HG02970 (cell line): Measurements from ENCODE around the gene CYSLTR1.
"Not testable (repeated sequence)": the region's sequence is repeated elsewhere in the genome, so short reads cannot be mapped to it uniquely, and the experiment has no call there.

Experiments
- ATAC-seq: cut with Tn5 transposase; IDR thresholded peaks from one replicate; pipeline ENCODE4 v1.9.1; 2021; ENCODE audit warnings: mild to moderate bottlenecking, moderate library complexity, moderate number of reproducible peaks; ENCODE audit not compliant: unreplicated experiment, low FRiP score

CYSLTR1 gene, protein sequence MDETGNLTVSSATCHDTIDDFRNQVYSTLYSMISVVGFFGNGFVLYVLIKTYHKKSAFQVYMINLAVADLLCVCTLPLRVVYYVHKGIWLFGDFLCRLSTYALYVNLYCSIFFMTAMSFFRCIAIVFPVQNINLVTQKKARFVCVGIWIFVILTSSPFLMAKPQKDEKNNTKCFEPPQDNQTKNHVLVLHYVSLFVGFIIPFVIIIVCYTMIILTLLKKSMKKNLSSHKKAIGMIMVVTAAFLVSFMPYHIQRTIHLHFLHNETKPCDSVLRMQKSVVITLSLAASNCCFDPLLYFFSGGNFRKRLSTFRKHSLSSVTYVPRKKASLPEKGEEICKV

DNA sequence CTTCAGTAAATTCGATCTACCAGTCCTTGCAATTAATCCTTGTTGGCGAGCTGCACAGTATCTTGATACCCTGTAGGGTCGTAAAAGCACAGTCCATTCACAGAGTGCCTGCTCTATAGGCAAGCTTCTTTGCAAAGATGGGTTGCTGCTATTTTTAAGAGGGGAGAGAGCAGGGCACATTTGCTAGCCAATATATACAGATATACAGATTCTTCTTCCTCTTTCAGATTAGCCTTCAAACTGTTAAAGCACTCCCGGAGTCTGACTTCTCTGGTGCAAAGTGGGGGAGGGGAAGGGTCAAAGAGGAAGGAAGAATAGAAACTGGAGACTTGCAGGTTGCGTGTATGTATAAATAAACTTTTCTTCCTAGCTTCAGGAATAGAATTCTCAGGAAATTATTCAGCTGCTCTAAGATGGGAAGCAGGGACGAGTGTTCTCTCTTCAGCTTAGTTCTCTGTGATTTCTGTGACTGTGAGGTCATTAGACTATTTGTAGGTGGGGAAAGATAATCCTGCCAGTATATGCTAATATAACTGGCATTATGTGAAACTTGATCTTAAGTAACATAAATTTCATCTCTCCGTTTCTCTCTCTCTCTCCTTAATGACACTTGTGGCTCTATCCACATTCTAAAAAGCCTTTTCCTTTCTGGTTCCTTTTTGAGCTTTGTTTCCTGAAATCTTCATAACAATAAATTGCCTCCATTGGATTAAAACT is at the start of gene CYSLTR1:
Gene CYSLTR1 (minus strand): TSS at position 242 of the 717 bp plus-strand sequence. CDS start 53,865 bp downstream, outside the sequence.
- ATAC-seq = peak; percentile 46

- no peak for ATAC-seq
Measured at GRCh38 chrX:78377186-78377585, 49.8 kb upstream of the CYSLTR1 start.

- no peak for ATAC-seq
Measured at GRCh38 chrX:78375894-78376293, 48.5 kb upstream of the CYSLTR1 start.

DNA sequence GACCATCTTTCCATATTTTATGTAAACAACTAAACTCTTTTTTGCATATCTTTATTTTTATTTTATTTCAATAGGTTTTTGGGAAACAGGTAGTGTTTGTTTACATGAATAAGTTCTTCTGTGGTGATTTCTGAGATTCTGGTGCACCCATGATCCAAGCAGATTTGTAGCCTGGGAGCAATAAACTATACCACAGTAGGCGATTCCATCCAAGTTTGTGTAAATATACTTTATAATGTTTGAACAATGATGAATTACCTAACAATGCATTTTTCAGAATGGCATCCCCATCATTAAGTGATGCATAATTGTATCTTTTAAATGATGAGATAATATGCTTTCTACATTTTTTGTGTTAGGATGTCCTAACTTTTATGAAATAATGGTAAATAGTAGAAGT is 39.2 kb upstream of the CYSLTR1 start:
- ATAC-seq = no peak

- ATAC-seq = no peak
Measured at GRCh38 chrX:78357342-78358055, 30.1 kb upstream of the CYSLTR1 start.

- ATAC-seq = no peak
Measured at GRCh38 chrX:78333521-78333920, 6.1 kb upstream of the CYSLTR1 start.

- ATAC-seq = no peak
Measured at GRCh38 chrX:78331708-78332107, 4.3 kb upstream of the CYSLTR1 start.

GRCh38 chrX:78330540-78330939 is 3.1 kb upstream of the CYSLTR1 start:
- no peak for ATAC-seq

DNA sequence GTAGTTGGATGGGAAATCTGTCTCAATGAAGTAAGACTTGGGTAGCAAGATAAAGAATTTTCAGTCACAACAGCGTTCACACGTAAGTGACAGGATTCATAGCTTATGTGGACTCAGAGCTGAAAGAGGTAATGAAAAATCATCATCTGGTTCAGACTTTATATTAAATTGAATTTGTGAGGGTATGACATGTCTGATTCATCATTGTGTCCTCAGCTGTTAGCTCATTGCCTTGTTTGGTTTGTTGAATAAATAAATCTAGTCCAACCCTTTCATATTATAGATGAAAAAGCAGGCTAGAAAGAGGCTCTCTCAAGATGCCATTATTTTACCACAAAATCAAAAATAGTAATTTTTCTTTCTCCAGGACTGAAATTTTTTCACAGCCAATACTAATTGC is 2.7 kb upstream of the CYSLTR1 start:
- no peak for ATAC-seq

DNA sequence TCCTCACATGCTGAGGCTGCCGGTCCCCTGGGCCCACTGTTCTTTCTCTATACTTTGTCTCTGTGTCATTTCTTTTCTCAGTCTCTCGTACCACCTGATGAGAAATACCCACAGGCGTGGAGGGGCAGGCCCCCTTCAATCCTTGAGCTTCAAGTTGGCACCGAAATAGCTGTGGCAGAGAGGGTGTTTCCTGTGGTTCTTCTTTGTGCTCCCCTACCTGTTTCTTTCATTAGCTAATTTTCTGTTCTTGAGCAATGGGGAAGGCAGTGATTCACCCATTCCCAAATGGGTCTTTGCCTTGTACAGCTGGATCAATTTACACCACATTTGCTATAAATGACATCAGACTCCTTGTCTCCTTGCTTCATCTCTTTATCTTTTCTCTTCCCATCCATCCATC is 2.1 kb upstream of the CYSLTR1 start:
- ATAC-seq = no peak

DNA sequence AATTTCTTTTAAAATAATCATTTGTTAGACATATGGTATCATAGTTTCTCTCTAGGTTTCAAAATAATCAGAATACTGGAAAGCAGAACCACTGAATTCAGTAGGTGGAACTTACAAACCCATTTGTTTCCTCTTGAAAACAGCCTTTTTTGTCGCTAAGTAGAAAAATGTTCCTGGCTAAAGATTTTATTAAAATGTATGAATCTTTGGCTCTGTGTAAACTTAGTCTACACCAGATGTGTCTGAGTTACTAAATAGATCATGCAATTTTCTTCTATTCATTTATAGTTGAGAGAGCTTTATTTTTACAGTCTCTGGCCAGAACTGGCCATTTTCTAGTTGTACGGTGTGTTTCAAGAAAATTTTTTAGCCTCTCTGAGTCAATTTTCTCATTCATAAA is 1.0 kb downstream of the CYSLTR1 start:
- ATAC-seq = no peak

GRCh38 chrX:78322863-78323262 is 4.5 kb downstream of the CYSLTR1 start:
- ATAC-seq = no peak

DNA sequence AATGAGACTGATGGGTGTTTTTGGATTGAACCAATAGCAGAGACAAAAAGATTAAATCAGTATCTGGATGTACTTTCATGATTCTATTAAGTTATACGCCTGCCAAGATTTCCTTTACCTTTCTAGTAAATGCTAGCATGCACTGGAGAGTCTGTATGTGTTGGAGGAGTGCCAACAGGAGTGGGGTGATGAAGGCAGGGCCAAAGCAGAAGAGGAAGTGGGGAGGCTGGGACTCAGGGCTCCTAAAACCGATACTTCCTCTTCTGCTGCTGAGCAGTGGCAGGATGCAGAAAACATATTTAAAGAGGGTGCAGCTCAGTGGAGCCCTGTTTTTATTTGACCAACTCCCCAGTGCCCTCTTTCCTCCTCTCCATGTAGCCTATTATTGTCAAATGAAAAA is 5.6 kb downstream of the CYSLTR1 start:
- ATAC-seq = peak; percentile 81

- ATAC-seq = no peak
Measured at GRCh38 chrX:78316265-78316664, 11.1 kb downstream of the CYSLTR1 start.

GRCh38 chrX:78315745-78316144 is 11.7 kb downstream of the CYSLTR1 start:
- ATAC-seq = no peak

GRCh38 chrX:78314561-78314960 is 12.8 kb downstream of the CYSLTR1 start:
- ATAC-seq = no peak

- ATAC-seq = no peak
Measured at GRCh38 chrX:78313526-78313925, 13.9 kb downstream of the CYSLTR1 start.

DNA sequence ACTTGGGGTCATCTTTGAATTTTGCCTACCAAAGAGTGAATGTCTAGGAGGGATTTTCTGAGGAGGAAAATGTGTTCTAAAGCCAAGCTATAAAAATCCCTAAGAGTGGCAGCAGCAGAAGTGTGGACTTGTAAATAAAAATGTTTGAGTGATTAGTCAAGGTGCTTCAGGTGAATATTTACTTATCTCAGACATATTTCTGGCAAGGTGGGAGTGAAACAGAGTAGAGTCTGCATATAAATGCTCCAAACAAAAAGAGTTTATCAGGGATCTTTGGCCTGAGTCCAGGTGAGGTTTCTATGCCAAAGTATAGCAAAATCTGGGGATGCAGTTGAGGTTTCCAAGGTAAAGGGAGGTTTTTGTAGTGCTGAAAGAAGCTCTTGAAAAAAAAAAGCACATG is 19.7 kb downstream of the CYSLTR1 start:
- ATAC-seq = no peak

DNA sequence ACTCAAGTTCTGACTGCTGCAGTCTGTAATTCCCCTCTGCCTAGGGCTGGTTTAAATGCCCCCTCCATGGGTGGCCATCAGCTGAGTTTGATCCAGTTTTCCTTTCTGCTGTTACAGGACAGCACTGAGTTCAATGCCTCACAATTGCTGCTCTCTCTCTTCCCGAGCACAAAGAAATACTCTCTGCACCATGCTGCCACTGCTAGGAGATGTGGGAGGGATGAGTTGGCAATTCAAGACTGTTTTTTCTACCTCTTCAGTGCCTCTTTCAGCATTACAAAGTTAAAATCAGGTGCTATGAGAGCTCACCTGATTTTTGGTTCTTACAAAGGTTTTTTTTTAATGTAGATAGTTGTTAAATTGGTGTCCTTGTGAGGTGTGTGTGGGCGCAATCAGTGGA is 24.3 kb downstream of the CYSLTR1 start:
- ATAC-seq = no peak

GRCh38 chrX:78300933-78301332 is 26.5 kb downstream of the CYSLTR1 start:
- ATAC-seq = not testable (repeated sequence)

DNA sequence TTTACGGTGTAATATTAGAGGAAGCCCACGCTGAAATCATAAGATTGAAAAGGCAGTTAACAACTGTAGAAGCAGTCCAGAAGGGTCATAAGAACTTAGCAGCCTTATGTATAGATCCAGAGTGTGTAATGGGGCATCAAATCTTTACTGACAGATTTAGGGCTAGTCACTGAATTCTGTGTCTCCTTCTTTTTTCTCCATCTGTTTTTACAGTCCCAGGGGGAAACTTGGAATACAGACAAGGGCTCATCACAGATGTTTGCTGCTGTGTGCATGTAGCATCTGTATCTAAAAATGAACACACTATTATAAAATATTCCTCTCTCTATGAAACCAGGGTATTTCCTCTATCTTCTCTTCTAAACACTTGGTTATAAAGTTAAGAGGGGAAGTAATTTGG is 43.9 kb downstream of the CYSLTR1 start:
- ATAC-seq = no peak
